GM21390 (cell line): Measurements from ENCODE around the gene SLC35G3.
"Not testable (repeated sequence)": the region's sequence is repeated elsewhere in the genome, so short reads cannot be mapped to it uniquely, and the experiment has no call there.

Experiments used
- ATAC-seq: cut with Tn5 transposase; IDR thresholded peaks from one replicate; pipeline ENCODE4 v1.9.1; 2021; ENCODE audit not compliant: unreplicated experiment

The SLC35G3 gene

DNA sequence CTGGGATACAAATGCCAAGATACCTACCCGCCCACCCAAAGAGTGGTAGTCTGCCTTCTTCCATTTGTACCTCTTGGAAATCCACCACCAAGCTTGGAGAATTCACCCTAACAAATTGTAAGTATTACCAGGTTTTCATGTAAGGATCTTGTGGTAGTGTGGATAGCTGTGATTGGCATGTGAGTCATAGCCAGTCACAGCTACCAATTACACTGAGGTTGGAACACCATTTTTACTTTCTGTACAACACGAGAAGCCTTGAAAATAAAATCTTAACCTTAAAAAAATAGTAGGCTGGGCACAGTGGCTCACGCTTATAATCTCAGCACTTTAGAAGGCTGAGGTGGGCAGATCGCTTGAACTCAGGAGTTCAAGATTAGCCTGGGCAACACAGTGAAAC lies 18.5 kb upstream of the SLC35G3 start:
- ATAC-seq = no peak

DNA sequence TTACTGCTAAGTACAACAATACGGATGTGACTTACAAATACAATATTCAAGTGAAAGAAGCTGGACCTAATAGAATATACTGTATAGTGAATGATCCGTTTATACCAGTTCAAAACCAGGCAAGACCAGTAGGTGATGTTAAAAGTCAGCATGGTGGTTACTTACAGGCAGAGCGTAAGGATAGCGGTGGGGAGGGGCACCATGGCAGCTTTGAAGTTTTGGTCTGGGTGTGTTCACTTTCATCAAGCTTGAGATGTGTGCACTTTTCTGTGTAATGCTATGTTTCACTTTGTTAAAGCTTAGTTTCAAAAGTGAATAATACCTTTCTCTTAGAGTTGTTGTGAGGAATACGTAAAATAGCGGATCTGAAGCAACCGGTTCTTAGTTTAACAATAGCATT lies 16.5 kb upstream of the SLC35G3 start:
- ATAC-seq = no peak

- not testable (repeated sequence) for ATAC-seq
Measured at GRCh38 chr17:35202582-35202981, 8.4 kb upstream of the SLC35G3 start.

GRCh38 chr17:35195062-35195461 lies 869 bp upstream of the SLC35G3 start:
- not testable (repeated sequence) for ATAC-seq

DNA sequence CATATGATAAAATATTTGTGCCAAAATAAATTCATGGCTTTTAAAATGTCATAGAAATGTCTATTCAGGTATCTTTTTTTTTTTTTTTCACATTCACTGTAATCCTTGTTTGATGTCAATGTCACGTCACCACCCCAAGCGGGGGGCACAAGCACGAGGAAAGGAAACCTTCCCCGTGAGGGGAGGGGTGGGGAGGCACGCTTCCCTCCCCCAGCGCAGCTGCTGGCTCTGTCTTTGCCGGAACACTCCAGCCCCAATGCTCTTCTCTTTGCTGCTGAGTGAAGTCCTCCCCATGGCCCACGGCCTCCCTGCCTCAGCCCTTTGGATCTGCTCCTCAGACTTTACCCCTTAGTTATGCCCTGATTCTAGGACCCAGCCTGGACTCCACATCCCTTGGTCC lies 1.5 kb downstream of the SLC35G3 start:
- no peak for ATAC-seq

DNA sequence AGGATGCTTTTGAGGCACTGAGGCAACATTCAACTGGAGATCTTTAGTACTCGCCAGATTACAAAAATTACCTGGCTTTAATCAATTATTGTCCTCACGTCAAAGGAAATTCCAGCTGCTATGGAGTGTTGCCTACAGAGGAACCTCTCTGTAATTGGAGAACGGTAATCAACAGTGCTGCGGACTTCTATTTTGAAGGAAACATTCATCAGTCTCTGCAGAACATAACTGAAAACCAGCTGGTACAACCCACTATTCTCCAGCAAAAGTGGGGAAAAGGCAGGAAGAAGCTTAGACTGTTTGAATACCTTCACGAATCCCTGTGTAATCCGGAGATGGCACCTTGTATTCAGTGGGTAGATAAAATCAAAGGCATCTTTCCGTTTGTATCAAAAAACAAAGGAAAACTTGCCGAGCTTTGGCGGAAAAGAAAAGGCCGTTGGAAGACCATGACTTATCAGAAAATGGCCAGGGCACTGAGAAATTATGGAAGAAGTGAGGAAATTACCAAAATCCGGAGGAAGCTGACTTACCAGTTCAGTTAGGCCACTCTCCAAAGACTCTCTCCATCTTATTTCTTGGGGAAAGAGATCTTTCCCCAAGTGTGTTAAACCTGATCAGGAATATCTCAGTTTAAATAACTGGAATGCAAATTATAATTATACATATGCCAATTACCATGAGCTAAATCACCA lies 3.0 kb downstream of the SLC35G3 start:
- ATAC-seq = no peak

DNA sequence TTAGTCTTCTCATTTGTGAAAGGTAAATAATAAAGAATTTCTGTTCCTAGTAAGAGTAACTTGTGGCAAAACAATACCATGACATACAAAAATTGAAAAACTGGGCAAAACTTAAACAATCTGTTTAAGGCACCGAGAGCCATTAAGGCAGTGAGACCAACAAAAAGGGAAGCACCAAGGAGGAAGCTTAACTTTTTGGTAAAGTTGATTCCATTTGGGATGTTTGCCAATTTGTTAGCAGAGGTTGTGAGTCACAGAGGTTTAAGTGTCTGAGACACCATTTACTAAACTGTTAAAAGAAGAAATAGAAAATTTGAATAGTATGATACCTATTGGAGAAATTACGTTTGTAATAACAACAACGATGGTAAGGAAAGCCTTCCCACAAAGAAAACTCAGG lies 4.9 kb downstream of the SLC35G3 start:
- ATAC-seq = no peak

- ATAC-seq = no peak
Measured at GRCh38 chr17:35188111-35188510, 6.1 kb downstream of the SLC35G3 start.

GRCh38 chr17:35187481-35187880 lies 6.7 kb downstream of the SLC35G3 start:
- no peak for ATAC-seq

DNA sequence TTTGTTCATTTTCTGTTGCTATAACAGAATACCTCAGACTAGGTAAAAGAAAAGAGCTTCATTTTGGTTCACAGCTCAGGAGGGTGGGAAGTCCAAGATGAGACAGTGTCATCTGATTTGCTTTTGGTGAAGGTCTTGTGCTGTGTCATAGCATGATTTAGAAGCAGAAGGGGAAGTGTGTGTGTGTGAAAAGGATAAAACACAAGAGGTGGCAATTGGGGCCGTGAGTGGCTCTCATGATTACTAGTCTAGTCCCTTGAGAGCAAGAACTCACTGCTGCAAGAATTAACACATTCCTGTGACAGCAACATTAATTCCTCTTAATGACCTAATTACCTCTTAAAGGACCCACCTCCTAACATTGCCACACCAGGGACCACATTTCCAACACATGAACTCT lies 8.3 kb downstream of the SLC35G3 start:
- no peak for ATAC-seq

DNA sequence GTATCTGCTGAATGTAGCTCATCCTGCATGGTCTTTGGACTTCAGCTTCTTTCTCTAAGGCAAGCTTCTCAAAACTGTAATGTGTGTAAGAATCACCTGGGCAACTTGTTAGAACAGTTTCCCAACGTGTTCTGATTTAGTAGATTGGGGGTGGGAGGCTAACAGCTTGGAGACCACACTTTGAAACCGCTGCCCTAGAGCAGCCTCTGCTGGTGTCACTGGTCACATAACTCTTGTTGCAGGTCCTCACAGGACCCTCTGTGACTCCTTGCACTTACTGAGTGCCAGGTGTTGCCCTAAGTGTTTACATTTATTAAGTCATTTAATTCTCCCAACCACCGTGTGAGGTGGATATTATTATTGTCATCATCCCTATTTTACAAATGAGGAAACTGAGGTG lies 9.9 kb downstream of the SLC35G3 start:
- ATAC-seq = no peak

DNA sequence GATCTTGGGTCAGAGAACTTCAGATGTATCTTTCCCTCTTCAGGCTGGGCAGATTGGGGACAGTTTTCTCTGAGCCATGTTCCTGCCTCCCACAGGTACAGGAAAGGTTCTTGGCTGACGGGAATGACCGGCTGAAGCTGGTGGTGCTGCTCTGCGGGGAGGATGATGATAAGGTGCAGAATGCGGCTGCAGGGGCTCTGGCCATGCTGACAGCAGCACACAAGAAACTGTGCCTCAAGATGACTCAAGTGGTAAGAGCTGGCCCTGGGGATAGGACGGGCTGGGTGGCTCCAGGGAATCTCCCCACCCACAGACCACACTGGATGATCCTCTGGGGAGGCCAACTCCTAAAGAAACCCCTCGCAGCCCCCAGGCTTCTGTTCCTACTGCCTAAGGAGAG lies 10.9 kb downstream of the SLC35G3 start:
- no peak for ATAC-seq

- not testable (repeated sequence) for ATAC-seq
Measured at GRCh38 chr17:35179379-35179778, 14.8 kb downstream of the SLC35G3 start.

- no peak for ATAC-seq
Measured at GRCh38 chr17:35176897-35177296, 17.3 kb downstream of the SLC35G3 start.

DNA sequence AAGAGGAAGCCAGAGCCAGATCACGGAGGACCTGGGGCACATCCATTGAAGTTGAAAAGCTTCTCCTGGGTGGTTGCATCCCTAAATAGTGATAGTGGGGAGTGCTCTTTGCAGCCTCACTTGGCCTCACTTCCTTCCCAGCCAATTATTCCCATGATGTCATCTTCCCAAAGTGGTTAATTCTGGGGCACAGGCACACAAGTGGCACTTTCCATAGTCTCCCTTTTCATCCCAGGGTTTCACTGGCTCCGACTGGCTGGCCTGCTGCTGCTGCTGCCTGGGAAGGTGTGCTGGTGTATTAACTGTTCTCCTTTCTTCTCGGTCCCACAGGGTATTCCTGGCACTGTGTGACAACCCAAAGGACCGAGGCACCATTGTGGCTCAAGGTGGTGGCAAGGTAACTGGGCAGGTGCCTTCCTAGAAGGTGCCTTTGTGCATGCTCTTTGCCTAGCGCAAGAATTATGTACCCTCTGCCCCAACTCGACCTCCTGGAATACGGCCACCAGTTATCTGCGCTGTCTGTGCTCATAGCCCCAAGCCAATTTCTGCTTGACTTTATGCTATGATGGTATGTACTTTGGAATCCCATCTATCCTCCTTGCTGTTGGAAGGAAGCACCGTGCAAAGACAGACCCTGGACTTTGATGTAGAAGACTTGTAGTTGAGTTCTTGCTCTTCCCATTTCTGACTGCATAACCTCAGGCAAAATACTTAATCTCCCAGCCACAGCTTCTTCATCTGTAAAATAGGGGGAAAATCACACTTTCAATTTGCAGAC lies 18.4 kb downstream of the SLC35G3 start:
- ATAC-seq = no peak

DNA sequence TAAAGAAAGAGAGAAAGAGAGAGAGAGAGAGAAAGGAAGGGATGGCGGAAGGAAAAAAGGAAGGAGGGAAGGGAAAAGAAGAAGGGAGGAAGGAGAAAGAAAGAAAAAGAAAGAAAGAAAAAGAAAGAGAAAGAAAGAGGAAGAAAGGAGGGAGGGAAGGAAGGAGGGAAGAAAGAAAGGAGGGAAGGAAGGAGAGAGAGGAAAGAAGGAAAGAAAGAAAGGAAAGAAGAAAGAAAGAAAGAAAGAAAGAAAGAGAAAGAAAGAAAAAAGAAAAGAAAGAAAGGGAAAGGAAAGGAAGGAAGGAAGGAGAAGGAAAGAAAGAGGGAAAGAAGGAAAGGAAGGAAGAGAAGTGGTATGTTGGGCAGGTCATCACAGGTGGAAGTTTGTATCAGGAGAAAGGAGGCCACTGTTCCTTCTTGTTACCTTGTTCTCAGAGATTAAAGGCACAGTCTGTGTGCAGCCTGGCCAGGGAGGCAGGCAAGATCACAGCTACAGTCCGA lies 19.3 kb downstream of the SLC35G3 start:
- ATAC-seq = no peak

DNA sequence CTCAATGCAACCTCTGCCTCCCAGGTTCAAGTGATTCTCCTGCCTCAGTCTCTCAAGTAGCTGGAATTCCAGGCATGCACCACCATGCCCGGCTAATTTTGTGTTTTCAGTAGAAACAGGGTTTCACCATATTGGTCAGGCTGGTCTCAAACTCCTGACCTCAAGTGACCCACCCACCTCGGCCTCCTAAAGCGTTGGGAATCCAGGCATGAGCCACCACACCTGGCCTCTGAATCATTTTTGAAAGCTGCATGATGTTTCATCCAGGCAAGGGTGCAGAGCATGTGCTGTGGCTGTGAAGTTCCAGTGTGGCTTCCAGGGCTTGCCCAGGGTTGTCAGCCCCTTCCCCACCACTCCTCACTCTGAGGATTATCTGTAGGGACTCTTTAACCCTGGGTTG lies 21.9 kb downstream of the SLC35G3 start:
- not testable (repeated sequence) for ATAC-seq

DNA sequence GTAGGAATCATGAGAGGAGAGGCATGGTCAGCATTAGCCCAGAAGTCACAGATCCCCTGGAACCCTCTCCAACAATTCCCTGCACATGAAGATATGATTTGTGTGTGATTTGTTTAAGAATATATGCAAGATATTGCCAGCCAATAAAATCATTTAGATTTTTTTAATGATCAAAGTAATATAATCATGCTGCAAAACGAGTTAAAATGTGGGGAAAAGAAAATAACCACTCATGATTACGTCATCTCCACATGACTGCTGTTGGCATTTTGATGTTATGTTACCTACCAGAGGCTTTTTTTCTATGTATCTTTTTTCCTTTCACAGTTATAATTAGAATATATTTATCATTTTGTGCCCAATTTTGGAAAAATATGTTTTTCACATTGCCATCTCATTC lies 22.4 kb downstream of the SLC35G3 start:
- ATAC-seq = no peak

GRCh38 chr17:35170968-35171771 lies 23.0 kb downstream of the SLC35G3 start:
- ATAC-seq = no peak

DNA sequence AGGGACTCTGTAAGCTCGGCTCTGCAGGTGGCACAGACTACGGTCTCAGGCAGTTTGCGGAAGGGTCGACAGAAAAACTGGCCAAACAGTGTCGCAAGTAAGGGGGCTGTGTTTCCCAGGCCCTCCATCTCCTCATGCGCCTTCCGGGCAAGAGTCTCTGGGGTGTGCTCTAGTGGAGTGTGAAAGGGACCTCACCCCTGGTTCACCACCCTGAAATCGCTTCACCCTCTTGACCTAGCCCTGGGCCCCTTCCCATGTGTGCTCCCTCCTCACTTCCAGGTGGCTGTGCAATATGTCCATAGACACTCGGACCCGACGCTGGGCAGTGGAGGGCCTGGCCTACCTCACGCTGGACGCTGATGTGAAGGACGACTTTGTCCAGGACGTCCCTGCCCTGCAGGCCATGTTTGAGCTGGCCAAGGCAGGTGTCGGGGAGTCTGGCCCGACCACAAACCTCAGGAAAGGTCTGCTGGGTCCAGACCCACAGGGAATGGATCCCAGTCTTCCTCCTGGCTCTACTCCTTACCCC lies 24.3 kb downstream of the SLC35G3 start:
- no peak for ATAC-seq

DNA sequence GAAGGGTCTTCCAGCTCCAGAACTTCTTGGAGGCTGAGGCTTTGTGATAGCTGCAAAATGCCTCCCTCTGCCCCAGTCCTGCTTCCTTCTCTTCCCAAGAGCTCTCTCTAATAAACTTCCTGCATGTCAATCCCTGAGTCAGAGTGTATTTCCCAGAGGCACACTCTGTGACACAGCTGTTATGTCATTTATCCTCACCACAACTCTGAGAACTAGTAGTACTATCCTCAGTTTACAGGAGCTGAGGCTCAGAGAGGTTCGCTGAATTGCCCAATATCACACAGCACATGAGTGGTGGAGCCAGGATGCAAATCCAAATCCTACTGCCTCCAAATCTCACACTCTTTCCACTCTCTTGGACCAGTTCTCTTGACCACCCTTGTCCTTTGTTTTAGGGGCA lies 26.5 kb downstream of the SLC35G3 start:
- no peak for ATAC-seq
